Nephron (organoid): ENCODE data around the gene ZNF296.

Source experiments
- H3K27ac Mint-ChIP-seq, 3 experiments: 2 replicates each; pipeline ENCODE4 v1.8.0; 2020; ENCODE audit warnings: mixed read lengths in 3 of 3, mild to moderate bottlenecking in 2 of 3, moderate library complexity in 1 of 3
- H3K27me3 Mint-ChIP-seq: 2 replicates; pipeline ENCODE4 v1.8.0; 2021; ENCODE audit warnings: low read depth, mild to moderate bottlenecking, moderate library complexity, mixed read lengths
- H3K36me3 Mint-ChIP-seq: 2 replicates; pipeline ENCODE4 v1.8.0; 2020; ENCODE audit warnings: low read depth, mixed read lengths
- H3K4me1 Mint-ChIP-seq: 2 replicates; pipeline ENCODE4 v1.8.0; 2020; ENCODE audit warnings: mixed read lengths
- H3K4me3 Mint-ChIP-seq, 3 experiments: 2 replicates each; pipeline ENCODE4 v1.8.0; 2020; ENCODE audit warnings: mild to moderate bottlenecking in 3 of 3, mixed read lengths in 3 of 3, moderate library complexity in 2 of 3
- H3K9me3 Mint-ChIP-seq: 2 replicates; pipeline ENCODE4 v1.8.0; 2020; ENCODE audit warnings: mixed read lengths
- TF ChIP-seq, protein P1 (sequence below), 3 experiments: fragments of 200-600 bp; sonication (generic); IDR thresholded peaks; one replicate each; pipeline ENCODE4 v1.5.0; 2021; ENCODE audit warnings: antibody characterized with exemption in 3 of 3; ENCODE audit not compliant: unreplicated experiment in 3 of 3

The ZNF296 gene

DNA sequence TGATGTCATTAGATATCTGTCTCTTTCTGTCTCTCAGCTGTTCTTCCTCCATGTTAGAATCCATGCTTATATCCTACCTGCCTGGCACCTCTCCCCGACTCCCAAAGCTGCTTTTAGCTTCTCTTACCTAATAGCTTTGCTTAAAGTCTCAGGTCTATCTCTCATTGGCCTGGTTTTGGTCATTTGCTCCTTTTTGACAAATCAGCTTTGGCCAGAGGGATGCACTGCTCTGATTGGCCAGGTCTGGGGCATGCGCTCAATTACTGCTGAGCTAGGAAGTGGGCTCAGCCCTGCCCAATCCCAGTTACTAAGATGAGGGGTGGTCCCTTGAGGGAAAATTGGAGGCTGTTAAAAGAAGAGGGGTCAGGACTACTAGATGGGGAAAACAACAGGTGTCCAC lies 48.9 kb downstream of the ZNF296 start:
- no peaks in the 10 kb centered on the region for H3K9me3 Mint-ChIP-seq
- no peak overlapping the region for H3K4me3 Mint-ChIP-seq
- TF ChIP-seq, protein P1, sequence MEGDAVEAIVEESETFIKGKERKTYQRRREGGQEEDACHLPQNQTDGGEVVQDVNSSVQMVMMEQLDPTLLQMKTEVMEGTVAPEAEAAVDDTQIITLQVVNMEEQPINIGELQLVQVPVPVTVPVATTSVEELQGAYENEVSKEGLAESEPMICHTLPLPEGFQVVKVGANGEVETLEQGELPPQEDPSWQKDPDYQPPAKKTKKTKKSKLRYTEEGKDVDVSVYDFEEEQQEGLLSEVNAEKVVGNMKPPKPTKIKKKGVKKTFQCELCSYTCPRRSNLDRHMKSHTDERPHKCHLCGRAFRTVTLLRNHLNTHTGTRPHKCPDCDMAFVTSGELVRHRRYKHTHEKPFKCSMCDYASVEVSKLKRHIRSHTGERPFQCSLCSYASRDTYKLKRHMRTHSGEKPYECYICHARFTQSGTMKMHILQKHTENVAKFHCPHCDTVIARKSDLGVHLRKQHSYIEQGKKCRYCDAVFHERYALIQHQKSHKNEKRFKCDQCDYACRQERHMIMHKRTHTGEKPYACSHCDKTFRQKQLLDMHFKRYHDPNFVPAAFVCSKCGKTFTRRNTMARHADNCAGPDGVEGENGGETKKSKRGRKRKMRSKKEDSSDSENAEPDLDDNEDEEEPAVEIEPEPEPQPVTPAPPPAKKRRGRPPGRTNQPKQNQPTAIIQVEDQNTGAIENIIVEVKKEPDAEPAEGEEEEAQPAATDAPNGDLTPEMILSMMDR (IDR thresholded peaks at IDR 0.05; ENCODE audit: unreplicated experiment in 3 of 3): no peak
- no peak overlapping the region for H3K27ac Mint-ChIP-seq
- H3K4me1 Mint-ChIP-seq: no peaks in the 10 kb centered on the region
- peaks cover 15% of the 10 kb centered on the region for H3K36me3 Mint-ChIP-seq
- H3K27me3 Mint-ChIP-seq: no peaks in the 10 kb centered on the region

DNA sequence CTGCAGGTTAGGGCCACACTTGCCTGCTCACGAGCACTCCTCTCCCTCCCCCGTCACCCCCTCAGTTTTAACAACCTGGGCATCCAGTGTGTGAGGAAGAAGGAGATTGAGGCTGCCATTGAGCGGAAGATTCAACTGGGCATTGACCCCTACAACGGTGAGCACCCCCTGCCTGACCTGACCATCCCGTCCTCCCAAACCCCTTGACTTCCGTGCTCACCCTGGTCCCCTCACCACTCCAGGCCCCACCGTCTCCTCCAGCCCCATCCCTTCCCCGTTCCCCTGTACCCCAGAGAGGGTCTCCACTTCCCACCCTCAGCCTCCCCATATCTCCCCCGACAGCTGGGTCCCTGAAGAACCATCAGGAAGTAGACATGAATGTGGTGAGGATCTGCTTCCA lies 51.0 kb downstream of the ZNF296 start:
- H3K4me3 Mint-ChIP-seq: no peak overlapping the region
- TF ChIP-seq, protein P1 (IDR thresholded peaks at IDR 0.05; ENCODE audit: unreplicated experiment in 3 of 3): no peak
- H3K27me3 Mint-ChIP-seq: no peaks in the 10 kb centered on the region
- no peaks in the 10 kb centered on the region for H3K9me3 Mint-ChIP-seq
- H3K27ac Mint-ChIP-seq: no peak overlapping the region
- H3K4me1 Mint-ChIP-seq: no peaks in the 10 kb centered on the region
- H3K36me3 Mint-ChIP-seq: peaks cover 6% of the 10 kb centered on the region

DNA sequence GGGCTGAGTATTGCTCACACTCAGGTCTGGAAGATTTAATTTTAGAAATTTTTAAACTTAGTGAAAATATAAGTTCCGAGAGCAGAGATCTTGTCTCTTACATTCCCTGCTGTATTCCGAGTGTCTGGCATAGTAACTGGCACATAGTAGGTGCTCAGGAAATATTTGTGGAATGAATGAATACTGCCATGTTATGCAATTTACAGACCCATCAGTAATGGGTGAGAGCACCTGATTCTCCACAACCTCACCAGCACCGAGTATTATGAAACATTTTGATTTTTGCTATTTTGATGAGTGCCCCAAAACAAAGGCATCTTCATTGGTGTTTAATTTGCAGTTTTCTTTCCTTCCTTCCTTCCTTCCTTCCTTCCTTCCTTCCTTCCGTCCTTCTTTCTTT lies 53.2 kb downstream of the ZNF296 start:
- Mint-ChIP-seq H3K27me3 (no peaks in the 10 kb centered on the region), H3K4me1 (no peaks in the 10 kb centered on the region), H3K4me3 (no peak overlapping the region), H3K9me3 (no peaks in the 10 kb centered on the region), H3K27ac (no peak overlapping the region), H3K36me3 (peaks cover 3% of the 10 kb centered on the region)
- TF ChIP-seq, protein P1 (IDR thresholded peaks at IDR 0.05; ENCODE audit: unreplicated experiment in 3 of 3): no peak

DNA sequence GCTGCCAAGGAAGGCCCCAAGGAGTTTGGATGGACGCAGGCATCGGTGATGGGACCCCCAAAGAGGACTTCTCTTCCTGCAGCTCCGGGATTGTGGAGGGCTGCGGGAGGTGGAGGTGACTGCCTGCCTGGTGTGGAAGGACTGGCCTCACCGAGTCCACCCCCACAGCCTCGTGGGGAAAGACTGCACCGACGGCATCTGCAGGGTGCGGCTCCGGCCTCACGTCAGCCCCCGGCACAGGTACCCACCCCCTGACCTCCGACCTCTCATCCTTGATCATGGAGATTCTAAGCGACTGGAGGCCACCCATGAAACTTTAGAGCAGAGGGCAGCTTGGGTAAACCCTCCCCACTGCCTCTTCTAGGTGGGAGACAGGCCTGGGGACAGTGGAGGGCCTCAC lies 54.3 kb downstream of the ZNF296 start:
- Mint-ChIP-seq H3K36me3 (no peaks in the 10 kb centered on the region), H3K4me1 (peaks cover under 1% of the 10 kb centered on the region), H3K27me3 (no peaks in the 10 kb centered on the region), H3K9me3 (no peaks in the 10 kb centered on the region), H3K4me3 (no peak overlapping the region), H3K27ac (no peak overlapping the region)
- TF ChIP-seq, protein P1 (IDR thresholded peaks at IDR 0.05; ENCODE audit: unreplicated experiment in 3 of 3): no peak
